SK-N-SH (cell line): ENCODE data around the gene NFXL1. TPM values are rescaled to one million over a fixed set of nuclear protein-coding genes. Genes with fewer than 3 reads are reported as not detected.

Experiments
- CTCF ChIA-PET: fragments of 300-600, 350-600 bp; formaldehyde crosslinking; extraction: SDS; loops from one replicate; lab custom pipeline; 2021; lab: Yijun Ruan, JAX
- POLR2A ChIA-PET: fragments of 350-600 bp; sonication (Branson Sonifier 250); formaldehyde crosslinking; extraction: SDS; loops from one replicate; lab custom pipeline; 2020; ENCODE audit warnings: antibody characterized with exemption, inconsistent platforms; lab: Yijun Ruan, JAX
- DNase-seq: peaks from one replicate; pipeline ENCODE4 v3.0.0; 2012
- H2AFZ ChIP-seq: fragments of 200-600 bp; sonication (generic); 2 replicates; pipeline ENCODE4 v1.8.1; 2016; ENCODE audit warnings: antibody characterized with exemption, mild to moderate bottlenecking, low read depth
- H3F3A ChIP-seq: fragments of 200-600 bp; sonication (generic); replicated peaks from 2 replicates; pipeline ENCODE3; 2016; ENCODE audit warnings: antibody characterized with exemption, mild to moderate bottlenecking; ENCODE audit not compliant: insufficient read depth
- H3K27ac ChIP-seq, 2 experiments: fragments of 200-500 bp in 1 of 2; fragments of 200-600 bp in 1 of 2; sonication (Bioruptor generic) in 1 of 2; sonication (generic), shearing (Covaris generic) in 1 of 2; 2 replicates each; pipeline versions ENCODE4 v1.5.1 to v1.6.1; 2014 to 2016; ENCODE audit warnings: low read depth in 2 of 2, inconsistent platforms in 1 of 2, low read length in 1 of 2, mild to moderate bottlenecking in 1 of 2, mixed read lengths in 1 of 2
- H3K27me3 ChIP-seq: fragments of 200-600 bp; sonication (generic), shearing (Covaris generic); 2 replicates; pipeline ENCODE4 v1.6.1; 2016; ENCODE audit warnings: mixed run types; ENCODE audit not compliant: insufficient read depth
- H3K36me3 ChIP-seq, 2 experiments: fragments of 200-500 bp in 1 of 2; fragments of 200-600 bp in 1 of 2; sonication (Bioruptor generic) in 1 of 2; sonication (generic) in 1 of 2; replicated peaks in 1 of 2; 2 replicates each; pipeline versions ENCODE3 to v1.5.1; 2014 to 2016; ENCODE audit warnings: low read length in 1 of 2, mild to moderate bottlenecking in 1 of 2; ENCODE audit not compliant: insufficient read depth in 2 of 2, control insufficient read depth in 1 of 2
- H3K4me1 ChIP-seq, 2 experiments: fragments of 200-500 bp in 1 of 2; fragments of 200-600 bp in 1 of 2; sonication (Bioruptor generic) in 1 of 2; sonication (generic), shearing (Covaris generic) in 1 of 2; 2 replicates each; pipeline versions ENCODE4 v1.5.1 to v1.6.1; 2014 to 2016; ENCODE audit warnings: low read depth in 1 of 2, low read length in 1 of 2, mixed run types in 1 of 2; ENCODE audit not compliant: insufficient read depth in 2 of 2, control insufficient read depth in 1 of 2
- H3K4me2 ChIP-seq: fragments of 200-600 bp; sonication (generic), shearing (Covaris generic); 2 replicates; pipeline ENCODE4 v1.6.1; 2017; ENCODE audit warnings: mixed run types
- H3K4me3 ChIP-seq, 2 experiments: fragments of 200-500 bp in 1 of 2; fragments of 200-600 bp in 1 of 2; sonication (Bioruptor generic) in 1 of 2; sonication (generic), shearing (Covaris generic) in 1 of 2; 2 replicates each; pipeline versions ENCODE4 v1.5.1 to v1.8.1; 2014 to 2016; ENCODE audit warnings: low read depth in 2 of 2, inconsistent platforms in 1 of 2, low read length in 1 of 2, mild to moderate bottlenecking in 1 of 2, mixed read lengths in 1 of 2, moderate library complexity in 1 of 2
- H3K79me2 ChIP-seq: fragments of 200-600 bp; sonication (generic); 2 replicates; pipeline ENCODE4 v1.8.1; 2017; ENCODE audit warnings: mild to moderate bottlenecking; ENCODE audit not compliant: insufficient read depth
- H3K9ac ChIP-seq: fragments of 200-600 bp; sonication (generic); 2 replicates; pipeline ENCODE4 v1.6.1; 2017; ENCODE audit warnings: mixed run types
- H3K9me2 ChIP-seq: fragments of 200-600 bp; sonication (generic); 2 replicates; pipeline ENCODE4 v1.6.1; 2017; ENCODE audit warnings: mixed run types
- H3K9me3 ChIP-seq: fragments of 200-600 bp; sonication (generic); 2 replicates; pipeline ENCODE4 v1.6.1; 2017; ENCODE audit warnings: mixed run types, mild to moderate bottlenecking, moderate library complexity
- H4K20me1 ChIP-seq: fragments of 200-600 bp; sonication (generic); 2 replicates; pipeline ENCODE4 v1.6.1; 2017; ENCODE audit warnings: mild to moderate bottlenecking, mixed run types; ENCODE audit not compliant: insufficient read depth
- ELF1 ChIP-seq: IDR thresholded peaks from 2 replicates; pipeline ENCODE4 v1.4.0; 2012
- EP300 ChIP-seq, 2 experiments: IDR thresholded peaks; 2 replicates each; pipeline versions ENCODE4 v1.4.0 to v1.6.1; 2012; ENCODE audit warnings: borderline replicate concordance in 1 of 2, low read depth in 1 of 2, low read length in 1 of 2
- EZH2phosphoT487 ChIP-seq: fragments of 200-600 bp; sonication (generic); IDR thresholded peaks from 2 replicates; pipeline ENCODE4 v1.6.1; 2017; ENCODE audit warnings: low read depth, mixed run types, mild to moderate bottlenecking, antibody characterized with exemption, moderate library complexity, borderline replicate concordance
- FOXJ3 ChIP-seq: sonication (generic); formaldehyde crosslinking; IDR thresholded peaks from 2 replicates; pipeline ENCODE4 v1.5.1; 2020; ENCODE audit warnings: mild to moderate bottlenecking, missing genetic modification reagents
- GATA2 ChIP-seq: sonication (generic); formaldehyde crosslinking; IDR thresholded peaks from 2 replicates; pipeline ENCODE4 v1.5.0; 2020; ENCODE audit warnings: mild to moderate bottlenecking, missing genetic modification reagents
- MXI1 ChIP-seq: IDR thresholded peaks from 2 replicates; pipeline ENCODE4 v1.6.1; 2012; ENCODE audit warnings: mild to moderate bottlenecking, low read depth, low read length, improper control_type of control experiment
- NFIC ChIP-seq: IDR thresholded peaks from 2 replicates; pipeline ENCODE4 v1.4.0; 2012; ENCODE audit warnings: borderline replicate concordance
- POLR2AphosphoS5 ChIP-seq: IDR thresholded peaks from 2 replicates; pipeline ENCODE4 v1.6.1; 2012; ENCODE audit warnings: low read depth, low read length
- RAD21 ChIP-seq: IDR thresholded peaks from 2 replicates; pipeline ENCODE4 v1.6.1; 2012; ENCODE audit warnings: mild to moderate bottlenecking, low read length
- RCOR1 ChIP-seq: fragments of 150-350 bp; IDR thresholded peaks from 2 replicates; pipeline ENCODE4 v1.6.1; 2017; ENCODE audit warnings: antibody characterized with exemption, low read length
- RFX5 ChIP-seq: IDR thresholded peaks from 2 replicates; pipeline ENCODE4 v1.6.1; 2012; ENCODE audit warnings: mild to moderate bottlenecking, improper control_type of control experiment, low read length
- RXRA ChIP-seq: IDR thresholded peaks from 2 replicates; pipeline ENCODE4 v1.4.0; 2012; ENCODE audit warnings: low read depth, mild to moderate bottlenecking, borderline replicate concordance
- SIN3A ChIP-seq: IDR thresholded peaks from 2 replicates; pipeline ENCODE4 v1.6.1; 2012; ENCODE audit warnings: low read depth, mild to moderate bottlenecking, low read length, moderate library complexity, borderline replicate concordance
- SMC3 ChIP-seq: IDR thresholded peaks from 2 replicates; pipeline ENCODE4 v1.6.1; 2012; ENCODE audit warnings: low read depth, low read length, improper control_type of control experiment
- TCF12 ChIP-seq: IDR thresholded peaks from 2 replicates; pipeline ENCODE4 v1.4.0; 2012
- TEAD4 ChIP-seq: IDR thresholded peaks from 2 replicates; pipeline ENCODE4 v1.4.0; 2012; ENCODE audit warnings: mild to moderate bottlenecking, borderline replicate concordance; ENCODE audit not compliant: insufficient read depth
- YY1 ChIP-seq: IDR thresholded peaks from 2 replicates; pipeline ENCODE4 v1.4.0; 2012; ENCODE audit warnings: low read depth, mild to moderate bottlenecking
- WGBS: methylation state at CpG from one replicate; pipeline ENCODE4 v1.1.6; 2017; ENCODE audit warnings: low lambda C conversion rate; 5-methylcytosine and 5-hydroxymethylcytosine counted together
- polyA plus RNA-seq, 3 experiments: library from polyadenylated mRNA; depleted of rRNA; stranded (reverse); fragments of >200 nt; gene quantifications; 2 replicates each; pipeline ENCODE4 v1.2.3, GENCODE V29; 2012
- TF ChIP-seq, protein P1 (sequence below): IDR thresholded peaks from 2 replicates; pipeline ENCODE4 v1.4.0; 2012; ENCODE audit warnings: low read depth
- TF ChIP-seq, protein P2 (sequence below): fragments of 200-600 bp; sonication (generic); IDR thresholded peaks from 2 replicates; pipeline ENCODE4 v1.6.1; 2017; ENCODE audit warnings: antibody characterized with exemption, mild to moderate bottlenecking, moderate library complexity
- TF ChIP-seq, protein P3 (sequence below): fragments of 150-350 bp; IDR thresholded peaks from 2 replicates; pipeline ENCODE4 v1.6.1; 2016; ENCODE audit warnings: mild to moderate bottlenecking, low read depth, low read length

NFXL1 gene
- polyA plus RNA-seq, 1 of the 3 experiments (the other 2 are of a cell fraction): 9.0 TPM

DNA sequence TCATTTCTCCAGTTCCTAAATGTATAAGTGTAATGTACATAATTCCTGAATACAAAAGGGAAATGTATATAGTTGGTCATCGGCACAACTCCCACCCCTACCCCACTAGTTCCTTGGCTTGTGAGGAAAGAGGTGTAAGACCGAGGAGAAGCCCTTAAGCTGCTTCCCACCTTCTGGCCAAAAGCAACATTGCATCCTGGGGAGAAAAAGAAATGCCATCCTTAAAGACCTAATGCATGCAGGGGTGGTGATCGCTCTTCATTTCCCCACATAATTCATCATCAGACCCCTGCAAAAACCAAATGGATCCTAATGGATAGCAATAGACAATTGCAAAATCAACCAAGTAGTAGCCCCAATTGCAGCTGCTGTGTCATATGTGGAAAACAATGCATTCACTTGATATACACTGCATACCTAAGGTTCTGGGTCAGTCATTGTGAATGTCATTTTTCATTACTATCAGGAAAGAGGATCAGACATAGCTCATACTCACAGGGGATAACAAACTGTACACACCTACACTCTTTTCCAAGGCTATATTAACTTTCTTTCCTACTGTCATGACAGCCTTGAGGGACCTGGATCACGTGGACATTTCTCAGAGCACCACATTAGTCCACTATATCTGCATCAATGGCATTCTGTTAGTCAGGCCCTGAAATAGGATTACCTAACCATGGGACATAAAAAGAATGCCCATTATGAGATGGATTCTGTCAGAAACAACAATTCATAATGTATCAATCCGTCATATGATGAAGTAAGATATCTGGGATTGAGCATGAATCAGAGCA, 31.7 kb upstream of the NFXL1 start:
- H4K20me1 ChIP-seq: no peaks in the 10 kb centered on the region
- no peak overlapping the region for H3K9ac ChIP-seq
- no peaks in the 10 kb centered on the region for H3K4me1 ChIP-seq
- H3K9me2 ChIP-seq: no peaks in the 10 kb centered on the region
- H3K4me2 ChIP-seq: no peak overlapping the region
- no peaks in the 10 kb centered on the region for H3F3A ChIP-seq
- DNase-seq: no peak
- ChIA-PET CTCF (interaction anchor here (1.2 to 1.4 kb wide), 3 partner anchors 12 to 278 kb away, joined by 3 to 4 read pairs (median 3); no protein-coding TSS in a partner anchor), POLR2A (no interaction called here)
- no peaks in the 10 kb centered on the region for H3K27me3 ChIP-seq
- H2AFZ ChIP-seq: no peak overlapping the region
- 70% methylated on average over 5 of the region's 5 CpGs for WGBS
- no peaks in the 10 kb centered on the region for H3K9me3 ChIP-seq
- H3K4me3 ChIP-seq: no peak overlapping the region
- TF ChIP-seq TEAD4 (no peak), RAD21 (no peak), GATA2 (no peak), MXI1 (no peak), EP300 (IDR thresholded peaks at IDR 0.05; ENCODE audit: borderline replicate concordance in 1 of 2, low read depth in 1 of 2, low read length in 1 of 2) (no peak)
- TF ChIP-seq, protein P1, sequence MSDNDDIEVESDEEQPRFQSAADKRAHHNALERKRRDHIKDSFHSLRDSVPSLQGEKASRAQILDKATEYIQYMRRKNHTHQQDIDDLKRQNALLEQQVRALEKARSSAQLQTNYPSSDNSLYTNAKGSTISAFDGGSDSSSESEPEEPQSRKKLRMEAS: no peak
- TF ChIP-seq, protein P2, sequence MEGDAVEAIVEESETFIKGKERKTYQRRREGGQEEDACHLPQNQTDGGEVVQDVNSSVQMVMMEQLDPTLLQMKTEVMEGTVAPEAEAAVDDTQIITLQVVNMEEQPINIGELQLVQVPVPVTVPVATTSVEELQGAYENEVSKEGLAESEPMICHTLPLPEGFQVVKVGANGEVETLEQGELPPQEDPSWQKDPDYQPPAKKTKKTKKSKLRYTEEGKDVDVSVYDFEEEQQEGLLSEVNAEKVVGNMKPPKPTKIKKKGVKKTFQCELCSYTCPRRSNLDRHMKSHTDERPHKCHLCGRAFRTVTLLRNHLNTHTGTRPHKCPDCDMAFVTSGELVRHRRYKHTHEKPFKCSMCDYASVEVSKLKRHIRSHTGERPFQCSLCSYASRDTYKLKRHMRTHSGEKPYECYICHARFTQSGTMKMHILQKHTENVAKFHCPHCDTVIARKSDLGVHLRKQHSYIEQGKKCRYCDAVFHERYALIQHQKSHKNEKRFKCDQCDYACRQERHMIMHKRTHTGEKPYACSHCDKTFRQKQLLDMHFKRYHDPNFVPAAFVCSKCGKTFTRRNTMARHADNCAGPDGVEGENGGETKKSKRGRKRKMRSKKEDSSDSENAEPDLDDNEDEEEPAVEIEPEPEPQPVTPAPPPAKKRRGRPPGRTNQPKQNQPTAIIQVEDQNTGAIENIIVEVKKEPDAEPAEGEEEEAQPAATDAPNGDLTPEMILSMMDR: peak; percentile 10; the same call in 1 of the 2 replicates
- TF ChIP-seq, all 33 proteins: peak for 1
- Histone ChIP-seq H3K79me2 (no peaks in the 10 kb centered on the region), H3K27ac (no peak overlapping the region), H3K36me3 (no peaks in the 10 kb centered on the region)

DNA sequence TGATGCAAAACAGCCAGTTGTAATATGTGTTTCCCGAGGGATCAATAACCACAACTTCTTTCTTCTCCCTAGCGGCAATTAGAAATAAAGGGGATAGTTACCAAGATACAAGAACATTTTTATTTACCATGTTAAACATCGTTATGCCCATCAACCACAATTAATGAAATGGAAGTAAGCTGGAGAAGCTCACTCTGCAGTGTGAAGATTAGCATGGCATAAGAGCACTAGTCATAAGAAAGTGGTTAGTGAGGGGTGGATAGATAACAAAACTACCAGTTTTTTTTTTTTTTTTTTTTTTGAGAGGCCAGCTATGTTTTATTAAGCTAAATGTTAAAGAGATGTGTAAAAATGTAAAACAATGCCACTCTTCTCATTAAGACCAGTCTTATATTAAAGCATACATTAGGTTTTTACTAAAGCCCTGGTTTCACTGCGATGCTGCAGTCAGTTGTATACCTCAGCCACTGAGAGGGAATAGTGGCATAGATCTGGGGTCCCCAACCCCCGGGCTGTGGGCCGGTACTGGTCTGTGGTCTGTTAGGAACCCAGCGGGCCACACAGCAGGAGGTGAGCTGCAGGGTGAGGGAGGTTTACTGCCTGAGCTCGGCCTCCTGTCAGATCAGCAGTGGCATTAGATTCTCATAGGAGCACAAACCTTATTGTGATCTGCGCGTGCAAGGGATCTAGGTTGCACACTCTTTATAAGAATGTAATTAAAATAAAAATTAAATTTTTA, 27.9 kb upstream of the NFXL1 start:
- Histone ChIP-seq H3K36me3 (no peaks in the 10 kb centered on the region), H3K4me3 (no peak overlapping the region), H3K9me2 (no peaks in the 10 kb centered on the region), H3K4me2 (no peak overlapping the region), H3K27me3 (no peaks in the 10 kb centered on the region), H3F3A (no peaks in the 10 kb centered on the region), H3K4me1 (no peaks in the 10 kb centered on the region), H3K9me3 (no peaks in the 10 kb centered on the region), H2AFZ (no peak overlapping the region)
- 77% methylated on average over 10 of the region's 10 CpGs for WGBS
- ChIA-PET POLR2A (no interaction called here), CTCF (interaction anchor here (1.5 to 2.8 kb wide), 3 partner anchors 8 to 255 kb away, joined by 3 to 18 read pairs (median 9); no protein-coding TSS in a partner anchor)
- DNase-seq: no peak
- TF ChIP-seq SMC3 (no peak), FOXJ3 (CRISPR knock-in tag) (no peak), ELF1 (no peak), RCOR1 (no peak), NFIC (no peak), EZH2phosphoT487 (no peak), RXRA (no peak), TCF12 (no peak), RFX5 (no peak), YY1 (no peak), SIN3A (no peak), POLR2AphosphoS5 (no peak)
- TF ChIP-seq, protein P3, sequence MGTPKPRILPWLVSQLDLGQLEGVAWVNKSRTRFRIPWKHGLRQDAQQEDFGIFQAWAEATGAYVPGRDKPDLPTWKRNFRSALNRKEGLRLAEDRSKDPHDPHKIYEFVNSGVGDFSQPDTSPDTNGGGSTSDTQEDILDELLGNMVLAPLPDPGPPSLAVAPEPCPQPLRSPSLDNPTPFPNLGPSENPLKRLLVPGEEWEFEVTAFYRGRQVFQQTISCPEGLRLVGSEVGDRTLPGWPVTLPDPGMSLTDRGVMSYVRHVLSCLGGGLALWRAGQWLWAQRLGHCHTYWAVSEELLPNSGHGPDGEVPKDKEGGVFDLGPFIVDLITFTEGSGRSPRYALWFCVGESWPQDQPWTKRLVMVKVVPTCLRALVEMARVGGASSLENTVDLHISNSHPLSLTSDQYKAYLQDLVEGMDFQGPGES: no peak
- TF ChIP-seq, all 33 proteins: peak for 0
- Histone ChIP-seq H3K27ac (no peak overlapping the region), H4K20me1 (no peaks in the 10 kb centered on the region), H3K79me2 (no peaks in the 10 kb centered on the region), H3K9ac (no peak overlapping the region)
